HepG2 (cell line): ENCODE results near the gene PDP2. TPM values are rescaled to one million over a fixed set of nuclear protein-coding genes. Genes with fewer than 3 reads are reported as not detected.

Experiments used
- GLMP ChIP-seq: sonication (generic); formaldehyde crosslinking; IDR thresholded peaks from 2 replicates; pipeline ENCODE4 v1.9.0; 2021; ENCODE audit warnings: missing genetic modification reagents, mild to moderate bottlenecking, borderline replicate concordance
- HDAC1 ChIP-seq: sonication (generic); formaldehyde crosslinking; IDR thresholded peaks from 2 replicates; pipeline ENCODE4 v1.5.1; 2020; ENCODE audit warnings: mild to moderate bottlenecking, missing genetic modification reagents
- HINFP ChIP-seq: sonication (generic); formaldehyde crosslinking; IDR thresholded peaks from 2 replicates; pipeline ENCODE4 v1.4.0; 2020; ENCODE audit warnings: low read depth, mild to moderate bottlenecking, missing genetic modification reagents
- KLF16 ChIP-seq, 2 experiments: sonication (generic) in 1 of 2; formaldehyde crosslinking in 1 of 2; IDR thresholded peaks; 2 replicates each; pipeline versions ENCODE4 v1.6.1 to v1.8.0; 2016 to 2023; ENCODE audit warnings: missing genetic modification reagents in 2 of 2, missing compliant biosample characterization in 1 of 2
- KLF6 ChIP-seq: IDR thresholded peaks from 2 replicates; pipeline ENCODE4 v1.8.0; 2016; ENCODE audit warnings: missing biosample characterization, missing genetic modification reagents
- MAFK ChIP-seq, 2 experiments: IDR thresholded peaks in 1 of 2; conservative IDR thresholded peaks in 1 of 2; 2 replicates each; pipeline ENCODE4 v1.6.1; 2011; ENCODE audit warnings: improper control_type of control experiment in 2 of 2, low read length in 2 of 2
- NFIC ChIP-seq: IDR thresholded peaks from 2 replicates; pipeline ENCODE4 v1.6.1; 2012; ENCODE audit warnings: mild to moderate bottlenecking, low read length, inconsistent platforms
- RARA ChIP-seq: IDR thresholded peaks from 2 replicates; pipeline ENCODE4 v1.6.1; 2016; ENCODE audit warnings: missing genetic modification reagents, missing compliant biosample characterization
- RFXAP ChIP-seq: sonication (generic); formaldehyde crosslinking; IDR thresholded peaks from 2 replicates; pipeline ENCODE4 v1.4.0; 2020; ENCODE audit warnings: missing genetic modification reagents, borderline replicate concordance
- SPEN ChIP-seq: sonication (generic); formaldehyde crosslinking; IDR thresholded peaks from 2 replicates; pipeline ENCODE4 v1.5.1; 2020; ENCODE audit warnings: low read depth, mild to moderate bottlenecking, missing genetic modification reagents
- THAP8 ChIP-seq: sonication (generic); formaldehyde crosslinking; IDR thresholded peaks from 2 replicates; pipeline ENCODE4 v1.5.1; 2020; ENCODE audit warnings: missing genetic modification reagents, mild to moderate bottlenecking, borderline replicate concordance
- ZBTB21 ChIP-seq: sonication (generic); formaldehyde crosslinking; IDR thresholded peaks from 2 replicates; pipeline ENCODE4 v1.4.0; 2020; ENCODE audit warnings: missing genetic modification reagents
- ZFP91 ChIP-seq: sonication (generic); formaldehyde crosslinking; IDR thresholded peaks from 2 replicates; pipeline ENCODE4 v1.9.0; 2022; ENCODE audit warnings: missing genetic modification reagents, mild to moderate bottlenecking, borderline replicate concordance
- ZNF136 ChIP-seq: sonication (generic); formaldehyde crosslinking; IDR thresholded peaks from 2 replicates; pipeline ENCODE4 v1.8.1; 2022; ENCODE audit warnings: low read depth, mild to moderate bottlenecking, moderate library complexity, missing genetic modification reagents
- ZNF543 ChIP-seq: sonication (generic); formaldehyde crosslinking; IDR thresholded peaks from 2 replicates; pipeline ENCODE4 v1.4.0; 2020; ENCODE audit warnings: mild to moderate bottlenecking, missing genetic modification reagents
- ZNF550 ChIP-seq: sonication (generic); formaldehyde crosslinking; IDR thresholded peaks from 2 replicates; pipeline ENCODE4 v1.4.0; 2020; ENCODE audit warnings: mild to moderate bottlenecking, missing genetic modification reagents, borderline replicate concordance
- ZNF562 ChIP-seq: sonication (generic); formaldehyde crosslinking; IDR thresholded peaks from 2 replicates; pipeline ENCODE4 v1.8.0; 2022; ENCODE audit warnings: missing genetic modification reagents, borderline replicate concordance
- ZNF577 ChIP-seq: sonication (generic); formaldehyde crosslinking; IDR thresholded peaks from 2 replicates; pipeline ENCODE4 v1.4.0; 2020; ENCODE audit warnings: mild to moderate bottlenecking, low read depth, missing genetic modification reagents, borderline replicate concordance
- ZNF703 ChIP-seq: sonication (generic); formaldehyde crosslinking; IDR thresholded peaks from 2 replicates; pipeline ENCODE4 v1.5.1; 2020; ENCODE audit warnings: missing genetic modification reagents, mild to moderate bottlenecking, moderate library complexity, borderline replicate concordance
- ZNF704 ChIP-seq: sonication (generic); formaldehyde crosslinking; IDR thresholded peaks from 2 replicates; pipeline ENCODE4 v1.8.1; 2023; ENCODE audit warnings: mild to moderate bottlenecking, inconsistent platforms, moderate library complexity, missing genetic modification reagents, borderline replicate concordance
- ZNF800 ChIP-seq: sonication (generic); formaldehyde crosslinking; IDR thresholded peaks from 2 replicates; pipeline ENCODE4 v1.4.0; 2020; ENCODE audit warnings: missing genetic modification reagents
- polyA plus RNA-seq, 8 experiments: library from polyadenylated mRNA; depleted of rRNA in 3 of 8; stranded (reverse) in 7 of 8; unstranded in 1 of 8; fragments of >200 nt; fragmentation: Illumina TruSeq in 4 of 8; extraction: Trizol in 4 of 8; gene quantifications; 2 replicates each; pipeline versions ENCODE4 v1.2.1 to v1.2.3, GENCODE V29; 2011 to 2016; ENCODE audit warnings: low read depth in 4 of 8, missing spikeins in 1 of 8, mixed read lengths in 1 of 8; ENCODE audit not compliant: insufficient read depth in 1 of 8
- total RNA-seq, 5 experiments: library from RNA; depleted of rRNA; stranded (reverse); fragments of >200 nt; fragmentation: Illumina TruSeq; extraction: Trizol; gene quantifications; 2 replicates each; pipeline ENCODE4 v1.2.3, GENCODE V29; 2016; ENCODE audit warnings: low read depth in 1 of 5

PDP2 gene
- total and polyA plus RNA-seq, 2 of the 13 experiments (the other 11 are each of a cell fraction or from before 2014, with no cell fraction given), result 12.8 to 15.8 TPM

- TF ChIP-seq THAP8 (CRISPR knock-in tag) (no peak), MAFK (conservative IDR thresholded peaks at IDR 0.05 in 1 of 2, IDR thresholded peaks at IDR 0.05 in 1 of 2; ENCODE audit: low read length in 2 of 2) (no peak), ZFP91 (no peak), ZNF703 (no peak), GLMP (CRISPR knock-in tag) (no peak), ZNF136 (CRISPR knock-in tag) (no peak), HINFP (CRISPR knock-in tag) (no peak), KLF6 (CRISPR knock-in tag) (no peak), ZNF562 (no peak), ZNF543 (no peak), RARA (no peak; the same call in 1 of the 2 replicates), ZNF800 (CRISPR knock-in tag) (no peak), RFXAP (CRISPR knock-in tag) (no peak), ZBTB21 (CRISPR knock-in tag) (no peak), HDAC1 (CRISPR knock-in tag) (no peak), SPEN (CRISPR knock-in tag) (no peak), ZNF577 (no peak), NFIC (peak; percentile 79; the same call in 1 of the 2 replicates), ZNF550 (CRISPR knock-in tag) (no peak), KLF16 (CRISPR knock-in tag; IDR thresholded peaks at IDR 0.05) (no peak), ZNF704 (CRISPR knock-in tag) (no peak)
Observed at GRCh38 chr16:66899945-66900710, 19.8 kb downstream of the PDP2 start (continued).
